HTERT RPE-1 (cell line): Measurements from ENCODE around the gene HLF.

ENCODE experiments used
- in situ Hi-C: fragments of 300-500 bp; cut with MboI; formaldehyde crosslinking; loops from 4 replicates; pipeline ENCODE4 v1.14.3; 2020; ENCODE audit warnings: low sequenced_read_pairs

The HLF gene

GRCh38 chr17:55249861-55250260 lies 14.9 kb upstream of the HLF start:
- in situ Hi-C loops, result no loop called here

DNA sequence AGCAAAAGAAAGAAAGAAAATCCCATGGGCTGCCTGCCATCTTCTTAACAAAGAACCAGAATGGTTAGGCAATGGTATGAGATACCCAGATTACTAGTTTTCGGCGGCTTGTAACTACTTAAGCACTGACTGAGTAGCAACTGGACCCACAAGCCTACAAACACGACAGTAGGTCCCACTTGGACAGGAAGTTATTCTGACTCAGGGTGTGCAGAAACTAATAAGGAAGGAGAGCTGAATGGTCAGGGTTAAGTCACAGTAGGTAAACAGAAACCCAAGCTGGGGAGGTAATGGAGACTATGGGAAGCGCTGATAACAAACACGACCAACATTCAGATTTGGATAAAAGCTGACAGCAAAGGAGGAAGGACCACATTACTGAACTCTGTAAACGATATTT lies 10.4 kb upstream of the HLF start:
- in situ Hi-C loops, result no loop called here

- in situ Hi-C loops, result no loop called here
Measured at GRCh38 chr17:55258578-55259135, 6.1 kb upstream of the HLF start.

GRCh38 chr17:55259684-55260111 lies 5.1 kb upstream of the HLF start:
- in situ Hi-C loops, result no loop called here

DNA sequence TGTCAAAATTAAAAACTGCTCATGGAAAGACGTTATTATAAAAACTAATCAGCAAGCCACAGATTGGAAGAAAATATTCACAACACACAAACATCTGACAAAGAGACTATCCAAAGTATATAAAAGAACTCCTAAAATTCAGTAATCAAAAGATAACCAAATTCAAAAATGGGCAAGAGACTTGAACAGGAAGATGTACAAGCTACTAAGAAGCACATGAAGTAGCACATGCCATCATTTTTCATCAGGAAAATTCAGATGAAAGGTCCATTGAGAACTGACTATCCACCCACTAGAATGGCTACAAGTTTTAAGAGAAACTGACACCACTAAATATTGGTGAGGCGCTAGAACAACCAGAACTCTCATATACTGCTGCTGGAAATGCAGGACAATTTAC lies 3.4 kb upstream of the HLF start:
- in situ Hi-C loops, result no loop called here

DNA sequence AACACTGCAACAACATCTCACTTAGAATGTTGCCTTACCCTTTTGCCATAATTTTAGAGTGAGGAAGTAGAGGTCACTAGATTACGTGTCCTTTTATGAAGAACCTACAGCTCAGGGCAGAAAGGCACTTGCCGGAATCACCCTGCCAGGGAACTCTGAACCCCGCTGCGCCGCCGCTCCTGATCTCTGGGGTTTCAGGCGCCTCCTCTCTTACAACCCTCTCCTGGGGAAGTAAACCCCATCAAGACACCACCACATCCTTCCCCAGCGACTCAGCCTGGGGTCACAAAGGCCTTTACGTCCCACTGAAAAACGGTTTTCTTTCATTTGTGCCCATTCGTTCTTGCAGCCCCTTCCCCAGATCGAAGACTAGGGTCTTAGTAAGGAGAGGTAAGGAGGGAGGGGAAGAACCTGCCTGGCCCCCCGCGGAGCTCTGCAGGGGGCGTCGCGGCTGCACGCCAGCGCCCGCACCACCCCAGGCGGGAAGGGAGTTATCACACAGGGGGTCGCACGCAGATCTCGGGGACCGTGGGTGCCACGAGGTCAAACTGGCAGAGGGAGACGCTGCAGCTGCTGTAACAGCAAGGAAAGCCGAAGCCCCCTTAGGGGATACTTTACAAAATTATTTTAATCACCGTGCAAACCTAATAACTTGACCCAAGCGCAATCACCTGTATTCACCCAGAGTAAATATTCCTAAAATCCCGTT lies 1.0 kb upstream of the HLF start:
- in situ Hi-C loops, result no loop called here

GRCh38 chr17:55264278-55264644 lies 499 bp upstream of the HLF start:
- in situ Hi-C loops, result no loop called here

- in situ Hi-C loops, result no loop called here
Measured at GRCh38 chr17:55265311-55266021, 706 bp downstream of the HLF start.

DNA sequence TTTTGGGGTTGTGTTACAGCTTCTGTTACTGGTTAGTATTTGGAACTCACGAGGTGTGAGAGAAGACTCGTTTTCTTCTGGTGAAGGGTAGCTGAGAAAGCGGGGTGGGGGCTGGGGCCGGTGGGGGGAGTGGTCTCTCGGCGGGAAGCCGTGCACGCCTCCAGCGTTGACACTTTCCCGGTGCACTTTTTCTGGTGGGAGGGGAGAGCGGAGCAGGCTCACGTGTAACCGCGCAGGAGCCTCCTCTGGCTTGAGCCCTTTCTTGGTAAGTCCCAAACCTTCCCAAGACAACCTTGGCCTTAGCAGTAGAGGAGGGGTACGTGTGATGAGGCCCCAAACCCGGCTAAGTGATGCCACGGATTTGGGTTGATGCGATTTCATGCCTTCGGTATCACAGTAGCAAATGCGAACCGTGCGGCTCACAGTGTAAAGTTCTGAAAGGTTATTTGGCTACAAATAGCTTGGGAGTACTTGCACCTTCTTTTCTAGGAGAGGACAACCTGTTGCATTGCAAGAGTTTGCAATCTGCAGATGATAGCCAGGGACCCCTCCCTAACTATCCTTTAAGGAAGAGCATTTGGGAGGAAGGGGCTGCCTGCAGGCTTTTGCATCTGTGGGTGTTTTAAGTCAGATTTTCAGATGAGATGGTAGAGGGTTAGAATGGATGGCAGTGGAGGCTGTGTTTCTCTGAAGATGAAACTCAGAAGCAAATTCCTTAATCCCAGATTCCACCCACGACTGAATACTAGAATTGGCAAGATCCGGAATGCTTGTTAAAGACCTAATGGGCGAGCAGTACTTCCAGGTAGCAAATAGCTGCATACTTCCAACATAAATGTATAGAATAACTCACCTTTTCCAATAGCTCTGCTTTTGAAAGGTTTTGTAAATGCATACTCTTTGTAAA lies 1.5 kb downstream of the HLF start:
- in situ Hi-C loops, result no loop called here

GRCh38 chr17:55266958-55267688 lies 2.4 kb downstream of the HLF start:
- in situ Hi-C loops, result no loop called here

DNA sequence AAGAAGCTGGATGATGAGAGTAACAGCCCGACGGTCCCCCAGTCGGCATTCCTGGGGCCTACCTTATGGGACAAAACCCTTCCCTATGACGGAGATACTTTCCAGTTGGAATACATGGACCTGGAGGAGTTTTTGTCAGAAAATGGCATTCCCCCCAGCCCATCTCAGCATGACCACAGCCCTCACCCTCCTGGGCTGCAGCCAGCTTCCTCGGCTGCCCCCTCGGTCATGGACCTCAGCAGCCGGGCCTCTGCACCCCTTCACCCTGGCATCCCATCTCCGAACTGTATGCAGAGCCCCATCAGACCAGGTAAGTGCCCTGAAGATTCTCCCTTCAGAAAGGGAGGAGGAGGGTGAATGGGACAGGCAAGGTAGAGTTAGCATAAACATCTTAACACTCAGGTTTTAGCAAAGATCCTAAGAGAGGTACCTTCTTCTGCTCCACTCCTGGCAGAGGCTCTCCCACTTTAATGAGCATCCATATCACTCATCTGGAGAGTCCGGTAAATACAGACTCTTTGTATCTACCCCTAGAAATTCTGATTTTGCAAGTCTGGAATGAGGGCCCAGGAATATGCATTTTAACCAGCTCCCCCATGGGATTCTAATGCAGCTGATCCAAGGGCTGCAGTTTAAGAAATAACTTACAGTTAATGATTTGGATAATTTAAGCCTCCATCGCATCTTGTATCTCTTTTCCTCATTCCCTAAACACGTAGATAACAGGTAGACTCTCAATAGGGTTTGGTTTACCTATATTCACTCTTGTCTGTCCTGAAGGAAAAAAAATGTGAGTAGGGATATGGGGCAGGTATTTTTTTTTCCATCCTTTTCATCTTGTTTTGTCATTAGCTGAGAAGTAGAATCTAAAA lies 3.3 kb downstream of the HLF start:
- in situ Hi-C loops, result no loop called here

DNA sequence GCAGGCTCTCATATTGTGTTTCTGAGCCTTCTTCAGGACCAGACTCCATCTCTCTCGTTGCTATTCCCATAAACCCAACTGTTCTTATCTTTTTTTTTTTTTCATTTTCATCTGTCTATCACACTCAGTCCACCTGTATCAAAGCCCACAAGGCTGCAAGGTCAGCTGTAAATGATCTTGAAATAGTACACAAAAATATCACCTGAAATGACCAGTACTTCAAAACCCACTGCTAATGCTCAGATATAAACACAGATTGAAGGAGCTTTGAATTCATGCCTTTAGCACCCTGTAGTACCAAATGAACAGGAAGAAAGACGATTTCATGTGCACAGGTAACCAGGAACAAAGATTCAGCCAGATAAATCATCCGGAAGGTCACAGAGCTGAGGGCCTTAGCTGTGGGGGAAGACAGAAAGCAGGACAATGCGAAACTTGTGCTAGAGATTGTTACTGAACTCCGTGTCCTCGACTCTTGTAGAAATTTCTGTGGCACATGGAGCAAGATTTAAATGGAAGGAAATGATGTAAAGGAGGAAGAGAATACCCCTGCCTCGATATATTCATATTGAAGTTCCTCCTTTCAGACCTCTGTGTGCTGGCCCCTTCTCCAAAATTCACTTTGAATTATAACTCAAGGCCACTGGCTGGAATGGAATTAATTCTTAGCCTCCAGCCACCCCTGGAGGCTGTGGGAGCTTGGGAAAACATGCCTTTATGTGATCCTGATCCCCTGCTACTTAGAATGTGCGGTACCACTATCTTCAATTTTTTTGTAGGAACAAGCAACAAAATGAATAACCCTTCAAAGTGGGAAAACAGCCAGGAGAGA lies 4.1 kb downstream of the HLF start:
- in situ Hi-C loops, result no loop called here

DNA sequence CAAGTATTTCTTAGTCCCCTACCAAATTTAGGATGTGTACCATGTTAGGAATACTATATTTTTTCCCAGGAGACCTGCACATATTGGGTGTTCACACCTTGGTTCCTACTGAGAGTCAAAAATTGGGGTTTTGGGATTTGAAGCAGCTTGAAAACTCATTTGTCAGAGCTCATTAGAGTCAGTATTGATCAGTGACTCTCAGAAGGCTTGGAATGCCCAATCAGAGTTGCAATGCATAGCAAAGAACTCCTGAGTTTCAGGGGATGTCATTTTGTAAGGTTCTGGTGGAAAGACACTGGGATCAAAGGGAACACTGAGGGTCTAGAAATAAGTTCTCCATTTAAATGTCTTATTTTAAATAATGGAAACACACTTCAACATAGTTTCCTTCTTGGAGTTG lies 5.1 kb downstream of the HLF start:
- in situ Hi-C loops, result no loop called here

- in situ Hi-C loops, result no loop called here
Measured at GRCh38 chr17:55271223-55271571, 6.4 kb downstream of the HLF start.

- in situ Hi-C loops, result no loop called here
Measured at GRCh38 chr17:55271958-55272710, 7.4 kb downstream of the HLF start.

DNA sequence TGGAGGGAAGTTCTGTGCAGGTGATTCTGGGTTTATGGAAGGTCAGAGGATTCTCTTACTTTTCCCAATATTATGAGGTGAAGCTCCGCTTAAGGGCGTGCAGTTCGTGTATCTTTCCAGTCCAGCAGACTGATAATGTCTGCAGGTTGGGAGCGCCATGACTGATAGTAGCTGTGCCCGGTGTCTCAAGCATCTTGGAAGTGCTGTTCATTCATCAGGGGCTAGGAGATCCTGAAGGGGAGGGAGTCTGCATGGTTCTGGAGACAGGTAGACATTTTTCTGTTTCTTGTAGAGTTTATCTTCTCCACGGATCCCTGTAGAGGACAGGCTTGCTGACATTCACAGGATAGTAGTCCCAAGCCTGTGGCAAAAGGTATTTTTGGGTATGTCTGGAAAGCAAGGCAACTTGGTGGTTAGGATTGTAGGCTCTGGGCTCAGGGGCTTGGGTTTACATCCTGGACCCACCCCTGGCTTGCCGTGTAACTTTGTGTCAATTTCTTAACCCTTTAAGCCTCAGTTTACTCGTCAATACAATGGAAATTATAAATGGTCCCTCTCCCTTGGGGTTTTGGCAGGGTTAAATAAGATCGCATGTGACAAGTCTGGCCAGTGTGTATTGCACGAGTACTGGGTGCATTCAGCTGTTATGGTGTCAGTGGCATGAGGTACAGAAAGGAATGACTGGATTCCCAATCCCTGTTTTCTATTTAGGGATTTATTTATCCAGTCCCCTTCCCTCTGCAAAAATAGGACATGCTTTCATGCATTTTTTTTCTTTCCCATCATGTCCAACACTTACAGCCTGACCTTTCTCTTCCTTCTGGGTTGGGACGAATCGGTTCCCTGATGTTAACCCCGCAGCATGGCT lies 8.2 kb downstream of the HLF start:
- in situ Hi-C loops, result no loop called here
